Ovary (tissue), 9 donors: ENCODE results near the gene ROR2. TPM values are rescaled to one million over a fixed set of nuclear protein-coding genes. Genes with fewer than 3 reads are reported as not detected.
A peak's percentile ranks its signal among the peaks of the same experiment; 100 is the strongest.

Experiments
- DNase-seq, 5 donors: peaks; one replicate each; pipeline ENCODE4 v3.0.0-alpha.2; 2019 to 2020
- H3K27ac ChIP-seq, 2 donors: fragments of 200-600 bp; one replicate each; pipeline versions ENCODE4 v1.5.1 to v1.8.0; 2019 to 2022
- H3K27me3 ChIP-seq: fragments of 200-600 bp; one replicate; pipeline ENCODE4 v1.8.0; 2022
- H3K36me3 ChIP-seq: fragments of 200-600 bp; sonication (generic); one replicate; pipeline ENCODE4 v1.5.1; 2019
- H3K4me1 ChIP-seq: one replicate; pipeline ENCODE4 v1.8.1; 2013; ENCODE audit warnings: mild to moderate bottlenecking, moderate library complexity; ENCODE audit not compliant: insufficient read depth
- H3K4me3 ChIP-seq: fragments of 200-600 bp; sonication (generic); one replicate; pipeline ENCODE4 v1.5.1; 2017
- H3K9me3 ChIP-seq, 2 donors: fragments of 200-600 bp in 1 of 2; sonication (generic) in 1 of 2; one replicate each; pipeline versions ENCODE4 v1.5.1 to v1.8.1; 2013 to 2019; ENCODE audit warnings: mild to moderate bottlenecking in 1 of 2, moderate library complexity in 1 of 2
- EP300 ChIP-seq: sonication (generic); formaldehyde crosslinking; IDR thresholded peaks from one replicate; pipeline ENCODE4 v1.6.1; 2017; ENCODE audit warnings: antibody characterized with exemption
- POLR2A ChIP-seq: fragments of 450-650 bp; IDR thresholded peaks from one replicate; pipeline ENCODE4 v1.6.1; 2017; ENCODE audit warnings: antibody characterized with exemption, mild to moderate bottlenecking, moderate library complexity
- WGBS, 3 donors: extraction: QIAGEN DNeasy Blood & Tissue Kit in 1 of 3; methylation state at CpG; one replicate each; pipeline versions ENCODE4 v1.1.5 to v1.1.7; 2013 to 2017; 5-methylcytosine and 5-hydroxymethylcytosine counted together
- intact Hi-C, 4 donors: fragments of 100-400 bp; cut with DNase I; formaldehyde crosslinking; loops; one replicate each; pipeline versions ENCODE4 v1.11.0 to v1.15.1; 2022 to 2023
- polyA plus RNA-seq, 2 donors: library from polyadenylated mRNA; stranded (reverse); fragments of 200-250 nt in 1 of 2; fragments of 350-450 nt in 1 of 2; fragmentation: Illumina TruSeq in 1 of 2; extraction: RNeasy Lipid Tissue Mini Kit (QIAGEN cat#74804) in 1 of 2; gene quantifications; one replicate each; pipeline ENCODE4 v1.2.3, GENCODE V29; 2013 to 2014
- total RNA-seq, 7 donors: library from RNA; depleted of rRNA in 2 of 7; stranded (reverse); fragments of >200 nt in 2 of 7; fragmentation: NEBNext Ultra II Directional in 3 of 7; extraction: Animal tissue kit (Norgen Biotek cat#: 25700) in 3 of 7; gene quantifications; one replicate each; pipeline versions ENCODE4 v1.1.0 to v1.2.4, GENCODE V29; 2016 to 2023
- TF ChIP-seq, protein P1 (sequence below), 3 donors: fragments of 450-650 bp in 2 of 3; fragments of 200-600 bp in 1 of 3; IDR thresholded peaks; one replicate each; pipeline versions ENCODE4 v1.5.1 to v1.8.0; 2016 to 2022; ENCODE audit warnings: antibody characterized with exemption in 3 of 3, mild to moderate bottlenecking in 1 of 3
- donor health status: DM: no; HTN: no; CAD: no; lungs with moderate emphysema.
- donor health status: DM: no; HTN: no; CAD: no.
- donor health status: Bipolar disorder and iron deficiency.
- donor health status: DM: yes; HTN: yes; CAD: no.
- donor health status: DM: no; HTN: no; CAD: no.
- donor health status: DM: yes; HTN: yes; CAD: no.

ROR2 gene
- total and polyA plus RNA-seq, 9 donors, result 11.4 to 35.5 (median 27.7) TPM

DNA sequence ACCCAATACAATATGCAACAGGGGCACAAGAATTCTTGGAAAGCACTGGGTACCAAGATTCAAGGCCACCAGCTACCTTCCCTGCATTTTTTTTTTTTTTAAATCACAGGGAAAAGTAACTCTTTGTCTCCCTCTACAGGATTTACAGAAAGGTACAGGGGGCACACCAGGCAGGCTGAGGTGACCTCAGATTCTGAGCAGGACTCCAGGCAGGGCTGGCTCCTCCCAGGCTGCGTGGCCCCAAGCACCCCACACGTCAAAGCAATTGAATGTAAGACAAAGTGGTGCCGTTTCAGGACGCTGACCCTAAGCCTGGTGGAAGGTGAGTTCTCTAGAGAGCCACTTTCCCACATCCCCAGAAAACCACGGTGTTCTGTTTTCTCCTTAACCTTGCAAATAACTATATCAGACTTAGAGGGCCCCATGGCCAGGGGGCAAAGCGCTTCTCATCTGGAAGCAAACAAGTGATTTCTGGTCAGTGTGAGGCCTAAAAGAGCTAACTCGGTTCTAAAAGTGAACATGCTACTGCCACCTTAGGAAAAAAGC lies 222.6 kb downstream of the ROR2 start:
- no peaks in the 10 kb centered on the region for H3K36me3 ChIP-seq
- no peaks in the 10 kb centered on the region for H3K9me3 ChIP-seq
- DNase-seq, result no peak
- H3K4me3 ChIP-seq, result no peak overlapping the region
- no peak overlapping the region for H3K27ac ChIP-seq
- H3K27me3 ChIP-seq, result no peaks in the 10 kb centered on the region
- TF ChIP-seq EP300, result no peak
- TF ChIP-seq, protein P1, sequence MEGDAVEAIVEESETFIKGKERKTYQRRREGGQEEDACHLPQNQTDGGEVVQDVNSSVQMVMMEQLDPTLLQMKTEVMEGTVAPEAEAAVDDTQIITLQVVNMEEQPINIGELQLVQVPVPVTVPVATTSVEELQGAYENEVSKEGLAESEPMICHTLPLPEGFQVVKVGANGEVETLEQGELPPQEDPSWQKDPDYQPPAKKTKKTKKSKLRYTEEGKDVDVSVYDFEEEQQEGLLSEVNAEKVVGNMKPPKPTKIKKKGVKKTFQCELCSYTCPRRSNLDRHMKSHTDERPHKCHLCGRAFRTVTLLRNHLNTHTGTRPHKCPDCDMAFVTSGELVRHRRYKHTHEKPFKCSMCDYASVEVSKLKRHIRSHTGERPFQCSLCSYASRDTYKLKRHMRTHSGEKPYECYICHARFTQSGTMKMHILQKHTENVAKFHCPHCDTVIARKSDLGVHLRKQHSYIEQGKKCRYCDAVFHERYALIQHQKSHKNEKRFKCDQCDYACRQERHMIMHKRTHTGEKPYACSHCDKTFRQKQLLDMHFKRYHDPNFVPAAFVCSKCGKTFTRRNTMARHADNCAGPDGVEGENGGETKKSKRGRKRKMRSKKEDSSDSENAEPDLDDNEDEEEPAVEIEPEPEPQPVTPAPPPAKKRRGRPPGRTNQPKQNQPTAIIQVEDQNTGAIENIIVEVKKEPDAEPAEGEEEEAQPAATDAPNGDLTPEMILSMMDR (IDR thresholded peaks at IDR 0.05), result peak in 2 of 3 donors; percentile 46 to 51
- peaks cover 3% of the 10 kb centered on the region for H3K4me1 ChIP-seq
- intact Hi-C loops, result loop anchor here in 1 of 4 donors (5.0 kb wide), 1 partner anchor 810 kb away; no protein-coding TSS in a partner anchor
- WGBS, 3 donors, result 50 to 57% (median 52%) methylated on average over 7 of the region's 7 CpGs

DNA sequence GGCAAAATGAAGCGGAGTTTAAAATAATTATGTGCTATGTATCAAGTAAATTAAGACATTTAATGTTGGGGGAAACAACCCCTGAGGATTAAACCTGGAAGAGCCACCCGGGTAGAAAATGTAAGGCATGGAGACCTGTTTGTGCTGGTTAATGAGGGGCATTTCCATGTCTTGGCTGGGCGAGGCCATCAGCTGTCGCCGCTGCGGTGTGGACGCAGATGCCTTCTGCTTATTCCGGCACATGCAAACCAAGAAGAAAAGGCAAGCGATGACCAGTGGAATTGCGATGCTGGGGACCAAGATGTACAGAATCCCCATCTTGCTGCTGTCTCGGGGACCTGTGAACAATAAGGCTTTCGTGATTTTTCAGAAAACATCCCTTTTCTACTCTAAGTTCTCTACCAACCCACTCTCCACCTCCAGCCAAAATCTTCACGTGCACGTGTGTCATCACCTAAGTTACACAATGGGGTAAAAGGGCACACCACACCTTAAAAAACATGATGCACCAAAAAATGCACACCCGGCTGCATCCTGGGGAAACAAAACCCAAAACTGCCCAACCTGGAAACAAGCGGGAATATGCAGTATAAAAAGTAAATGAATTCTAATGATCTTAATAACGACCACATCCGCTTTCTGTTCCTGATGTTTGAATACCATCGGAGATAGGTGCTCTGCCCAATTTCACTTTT lies 223.5 kb downstream of the ROR2 start:
- WGBS, 3 donors, result 93 to 95% (median 93%) methylated on average over 19 of the region's 19 CpGs

DNA sequence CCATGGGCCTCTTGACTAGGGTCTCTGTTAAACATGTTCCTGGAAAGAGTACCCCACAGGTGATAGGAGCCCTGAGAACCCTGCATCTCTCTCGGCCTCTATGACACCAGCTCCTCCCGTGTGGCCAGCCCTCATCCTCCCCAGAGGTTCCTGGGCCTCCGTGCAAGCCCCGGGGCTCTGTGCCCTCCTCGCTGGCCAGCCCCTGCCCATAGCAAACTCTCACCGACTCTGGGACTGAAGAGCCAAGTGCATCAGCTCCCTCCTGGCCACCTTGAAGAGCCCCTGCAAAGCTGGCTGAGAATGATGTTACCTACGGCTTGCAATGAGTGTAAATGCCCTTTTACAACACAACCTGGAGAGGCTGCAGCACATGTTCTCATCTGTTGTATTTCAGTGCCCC lies 224.4 kb downstream of the ROR2 start:
- H3K27me3 ChIP-seq, result no peaks in the 10 kb centered on the region
- no peak for TF ChIP-seq EP300
- TF ChIP-seq POLR2A, result no peak
- TF ChIP-seq, protein P1 (IDR thresholded peaks at IDR 0.05), result no peak
- H3K27ac ChIP-seq, result no peak overlapping the region
- no peaks in the 10 kb centered on the region for H3K9me3 ChIP-seq
- H3K4me3 ChIP-seq, result no peak overlapping the region
- intact Hi-C loops, result loop anchor here in 1 of 4 donors (5.0 kb wide), 1 partner anchor 808 kb away; no protein-coding TSS in a partner anchor
- WGBS, 3 donors, result 92 to 94% (median 93%) methylated on average over 7 of the region's 7 CpGs
- peaks cover 3% of the 10 kb centered on the region for H3K4me1 ChIP-seq
- DNase-seq, result no peak
- no peaks in the 10 kb centered on the region for H3K36me3 ChIP-seq

More for the DNA sequence above, 223.5 kb downstream of the ROR2 start:
- DNase-seq, result no peak
- Histone ChIP-seq H3K27me3 (no peaks in the 10 kb centered on the region), H3K27ac (no peak overlapping the region), H3K9me3 (no peaks in the 10 kb centered on the region), H3K4me3 (no peak overlapping the region), H3K4me1 (peaks cover 3% of the 10 kb centered on the region), H3K36me3 (no peaks in the 10 kb centered on the region)
- no peak for TF ChIP-seq POLR2A
- TF ChIP-seq EP300, result no peak
- TF ChIP-seq, protein P1 (IDR thresholded peaks at IDR 0.05), result no peak
- intact Hi-C loops, result loop anchor here in 1 of 4 donors (5.0 kb wide), 1 partner anchor 809 kb away; no protein-coding TSS in a partner anchor

DNA sequence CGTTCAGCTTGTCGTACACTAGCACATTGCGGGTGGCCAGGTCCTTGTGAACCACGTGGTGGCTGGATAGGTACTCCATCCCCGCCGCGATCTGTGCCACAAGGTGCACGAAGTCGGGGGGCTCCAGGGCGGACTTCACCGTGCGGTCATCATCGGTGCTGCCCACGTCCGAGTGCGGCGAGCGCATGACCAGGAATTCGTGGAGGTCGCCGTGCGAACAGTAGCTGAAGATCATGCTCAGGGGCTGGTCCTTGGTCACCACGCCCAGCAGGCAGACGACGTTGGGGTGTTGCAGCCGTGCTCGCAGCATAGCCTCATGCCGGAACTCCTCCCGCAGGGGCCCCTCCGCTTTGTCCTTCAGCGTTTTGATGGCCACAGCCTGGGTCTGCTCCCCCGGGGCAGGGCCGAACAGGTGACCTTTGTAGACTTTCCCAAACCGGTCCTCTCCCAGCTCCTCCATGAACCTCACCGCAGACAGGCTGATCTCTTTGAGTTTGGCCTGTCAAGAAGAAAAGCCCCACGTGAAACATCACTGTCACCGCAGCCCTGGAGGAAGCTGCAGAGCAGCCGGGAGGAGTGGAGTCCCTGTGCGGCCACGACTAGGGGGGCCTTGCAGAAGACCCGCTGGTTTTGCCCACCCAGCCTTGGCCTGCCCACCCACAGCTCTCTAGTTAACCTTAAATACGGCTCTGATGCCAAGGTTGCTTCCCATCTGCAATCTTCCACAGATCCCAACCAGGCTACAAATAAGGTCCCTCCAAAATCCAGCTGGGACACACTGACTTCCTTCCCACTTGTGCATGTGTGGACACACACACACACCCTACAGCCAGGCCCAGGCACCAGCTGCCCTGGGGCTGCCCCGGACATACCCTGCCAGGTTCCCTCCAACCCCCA lies 225.2 kb downstream of the ROR2 start:
- DNase-seq, result no peak
- 93 to 95% (median 93%) methylated on average over 43 of the region's 43 CpGs for WGBS, 3 donors
- H3K4me1 ChIP-seq, result peaks cover 3% of the 10 kb centered on the region
- no peaks in the 10 kb centered on the region for H3K9me3 ChIP-seq
- H3K36me3 ChIP-seq, result no peaks in the 10 kb centered on the region
- H3K4me3 ChIP-seq, result no peak overlapping the region
- no peak overlapping the region for H3K27ac ChIP-seq
- intact Hi-C loops, result loop anchor here in 1 of 4 donors (5.0 kb wide), 1 partner anchor 808 kb away; no protein-coding TSS in a partner anchor
- H3K27me3 ChIP-seq, result no peaks in the 10 kb centered on the region
- TF ChIP-seq POLR2A (no peak), EP300 (no peak)
- TF ChIP-seq, protein P1 (IDR thresholded peaks at IDR 0.05), result no peak
